A673 (cell line): ENCODE data around the gene PLEKHH1. TPM values are rescaled to one million over a fixed set of nuclear protein-coding genes. Genes with fewer than 3 reads are reported as not detected.

Source experiments
- BruUV-seq: library from RNA; stranded (reverse); fragments of 400-500 nt; replicated peaks from 2 replicates; lab custom pipeline; 2021; lab: Mats Ljungman, UMichigan
- CTCF ChIA-PET: fragments of 300-600 bp; sonication (Branson Sonifier 250); formaldehyde crosslinking; loops from one replicate; lab custom pipeline; 2022; ENCODE audit warnings: antibody characterized with exemption; lab: Charles Lee
- POLR2A ChIA-PET: fragments of 300-600 bp; sonication (Branson Sonifier 250); formaldehyde crosslinking; loops from one replicate; lab custom pipeline; 2022; ENCODE audit warnings: antibody characterized with exemption; ENCODE audit not compliant: low non-redundant PET; lab: Charles Lee
- DNase-seq: peaks from one replicate; pipeline ENCODE4 v3.0.0-alpha.2; 2015; ENCODE audit warnings: low spot score
- H3K27ac ChIP-seq: fragments of 200-600 bp; sonication (generic); 2 replicates; pipeline ENCODE4 v1.5.1; 2016; ENCODE audit warnings: mixed run types, low read depth, mild to moderate bottlenecking, mixed read lengths, antibody characterized with exemption, low read length; ENCODE audit not compliant: poor library complexity, severe bottlenecking
- H3K27me3 ChIP-seq: fragments of 200-600 bp; sonication (generic); replicated peaks from 2 replicates; pipeline ENCODE4 v1.6.1; 2017; ENCODE audit warnings: mixed run types, low read depth, mild to moderate bottlenecking, mixed read lengths, antibody characterized with exemption, low read length; ENCODE audit not compliant: insufficient read depth, poor library complexity
- H3K36me3 ChIP-seq: fragments of 200-600 bp; sonication (generic); 2 replicates; pipeline ENCODE4 v1.6.1; 2016; ENCODE audit warnings: mixed run types, mild to moderate bottlenecking, mixed read lengths, antibody characterized with exemption, low read length; ENCODE audit not compliant: insufficient read depth, poor library complexity, severe bottlenecking
- H3K4me1 ChIP-seq: fragments of 200-600 bp; sonication (generic); 2 replicates; pipeline ENCODE4 v1.6.1; 2017; ENCODE audit warnings: mixed run types, mild to moderate bottlenecking, mixed read lengths, antibody characterized with exemption, low read length; ENCODE audit not compliant: insufficient read depth, poor library complexity, severe bottlenecking
- H3K4me3 ChIP-seq: fragments of 200-600 bp; sonication (generic); 2 replicates; pipeline ENCODE4 v1.5.1; 2016; ENCODE audit warnings: low read depth, mixed run types, mild to moderate bottlenecking, mixed read lengths, low read length; ENCODE audit not compliant: poor library complexity, severe bottlenecking
- H3K9me3 ChIP-seq: fragments of 200-600 bp; sonication (generic); 2 replicates; pipeline ENCODE4 v1.6.1; 2016; ENCODE audit warnings: mixed run types, low read depth, mild to moderate bottlenecking, mixed read lengths, antibody characterized with exemption, low read length; ENCODE audit not compliant: poor library complexity, severe bottlenecking
- CTCF ChIP-seq: fragments of 300-800, 200-600 bp; sonication (generic); conservative IDR thresholded peaks from 2 replicates; pipeline ENCODE4 v1.5.1; 2017; ENCODE audit warnings: low read depth, mild to moderate bottlenecking, antibody characterized with exemption, low read length, moderate library complexity, mixed read lengths
- EZH2 ChIP-seq: fragments of 200-600 bp; sonication (generic); IDR thresholded peaks from 2 replicates; pipeline ENCODE4 v1.6.1; 2017; ENCODE audit warnings: borderline replicate concordance, low read depth, mild to moderate bottlenecking, mixed read lengths, antibody characterized with exemption, low read length; ENCODE audit not compliant: poor library complexity, severe bottlenecking
- intact Hi-C: fragments of 100-400 bp; cut with micrococcal nuclease; formaldehyde crosslinking; loops from one replicate; pipeline ENCODE4 v1.10.0; 2022; ENCODE audit not compliant: unreplicated experiment
- total RNA-seq: library from RNA; stranded (reverse); gene quantifications from 2 replicates; pipeline ENCODE4 v1.2.3, GENCODE V29; 2021

The PLEKHH1 gene
- total RNA-seq, 1 experiment from 2014 or later = 8.9 TPM

GRCh38 chr14:67630938-67631337 is 97.8 kb downstream of the PLEKHH1 start:
- H3K4me1 ChIP-seq = peaks cover 1% of the 10 kb centered on the region

GRCh38 chr14:67633451-67634147 is 100.5 kb downstream of the PLEKHH1 start:
- no peak for DNase-seq
- no peak overlapping the region for H3K27ac ChIP-seq
- no peaks in the 10 kb centered on the region for H3K9me3 ChIP-seq
- POLR2A ChIA-PET = no interaction called here
- intact Hi-C loops = no loop called here
- H3K36me3 ChIP-seq = no peaks in the 10 kb centered on the region
- CTCF ChIA-PET = no interaction called here
- no peaks in the 10 kb centered on the region for H3K27me3 ChIP-seq
- H3K4me3 ChIP-seq = no peak overlapping the region
- no TSS peak for BruUV-seq
- no peak for TF ChIP-seq EZH2
- no peak for TF ChIP-seq CTCF
- peaks cover 10% of the 10 kb centered on the region for H3K4me1 ChIP-seq

More at GRCh38 chr14:67630938-67631337, 97.8 kb downstream of the PLEKHH1 start:
- H3K4me3 ChIP-seq = no peak overlapping the region
- ChIA-PET POLR2A (interaction anchor here (0.5 kb wide), 1 partner anchor 30 kb away, joined by 17 read pairs; no protein-coding TSS in a partner anchor), CTCF (no interaction called here)
- H3K9me3 ChIP-seq = no peaks in the 10 kb centered on the region
- no peak for DNase-seq
- TF ChIP-seq CTCF (no peak), EZH2 (no peak)
- intact Hi-C loops = no loop called here
- no TSS peak for BruUV-seq
- H3K36me3 ChIP-seq = no peaks in the 10 kb centered on the region
- no peak overlapping the region for H3K27ac ChIP-seq
- H3K27me3 ChIP-seq = no peaks in the 10 kb centered on the region

GRCh38 chr14:67636361-67636919 is 103.3 kb downstream of the PLEKHH1 start:
- H3K27ac ChIP-seq = peak overlapping the region; percentile 27
- no peaks in the 10 kb centered on the region for H3K36me3 ChIP-seq
- CTCF ChIA-PET = no interaction called here

More at GRCh38 chr14:67636361-67636919, 103.3 kb downstream of the PLEKHH1 start:
- Histone ChIP-seq H3K4me1 (peaks cover 10% of the 10 kb centered on the region), H3K27me3 (no peaks in the 10 kb centered on the region), H3K9me3 (no peaks in the 10 kb centered on the region), H3K4me3 (no peak overlapping the region)
- no TSS peak for BruUV-seq
- POLR2A ChIA-PET = no interaction called here
- no peak for TF ChIP-seq EZH2
- TF ChIP-seq CTCF = no peak
- intact Hi-C loops = no loop called here
- DNase-seq = peak; percentile 37
